NCI-H748 (cell line): ENCODE data around the gene LYRM1.
"Not testable (repeated sequence)": the region's sequence is repeated elsewhere in the genome, so short reads cannot be mapped to it uniquely, and the experiment has no call there.

ENCODE experiments used
- DNase-seq: peaks from one replicate; lab custom pipeline; 2025; ENCODE audit not compliant: unreplicated experiment; lab: John Stamatoyannopoulos, UW

Gene LYRM1

GRCh38 chr16:20931066-20931600 lies 30.6 kb downstream of the LYRM1 start:
- no peak for DNase-seq

DNA sequence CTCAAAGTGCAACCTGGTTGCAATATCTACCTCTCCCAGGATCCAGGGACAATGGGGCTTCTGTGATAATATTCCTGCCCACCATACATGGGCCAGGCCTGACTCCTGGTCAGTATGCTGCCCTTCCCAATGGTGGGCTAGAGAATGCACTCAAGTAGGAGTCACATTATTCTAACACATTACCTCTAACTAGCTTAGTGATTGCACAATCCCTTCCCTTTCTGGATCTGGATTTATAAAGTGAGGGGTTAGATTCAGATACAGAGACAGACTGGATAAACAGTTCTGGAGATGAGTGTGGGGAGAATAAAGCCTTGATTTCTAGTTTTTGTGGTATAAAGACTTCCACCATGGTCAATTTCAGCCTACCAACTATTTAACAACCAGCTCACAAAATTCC lies 33.0 kb downstream of the LYRM1 start:
- DNase-seq, result no peak

GRCh38 chr16:20937736-20938135 lies 37.2 kb downstream of the LYRM1 start:
- DNase-seq, result no peak

GRCh38 chr16:20938426-20938825 lies 37.9 kb downstream of the LYRM1 start:
- no peak for DNase-seq

DNA sequence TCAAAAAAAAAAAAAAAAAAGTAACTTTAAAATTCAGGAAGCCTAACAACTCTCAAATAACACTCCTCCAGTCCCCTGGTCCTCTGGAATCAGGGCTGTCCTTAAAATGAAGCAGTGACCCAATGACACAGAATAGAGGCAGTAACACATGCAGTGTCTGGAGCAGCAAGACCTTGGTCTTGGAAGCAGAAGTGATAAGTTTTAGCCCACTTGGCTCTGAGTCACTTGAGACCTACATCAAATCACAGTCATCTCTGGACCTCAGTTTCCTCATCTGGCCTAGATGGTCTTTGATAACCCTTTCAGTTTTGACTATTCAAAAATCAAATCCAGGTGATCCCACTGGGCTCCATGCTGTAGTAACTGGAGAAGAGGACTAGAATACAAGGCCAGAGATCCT lies 39.0 kb downstream of the LYRM1 start:
- no peak for DNase-seq

- no peak for DNase-seq
Observed at GRCh38 chr16:20940871-20941635, 40.5 kb downstream of the LYRM1 start.

DNA sequence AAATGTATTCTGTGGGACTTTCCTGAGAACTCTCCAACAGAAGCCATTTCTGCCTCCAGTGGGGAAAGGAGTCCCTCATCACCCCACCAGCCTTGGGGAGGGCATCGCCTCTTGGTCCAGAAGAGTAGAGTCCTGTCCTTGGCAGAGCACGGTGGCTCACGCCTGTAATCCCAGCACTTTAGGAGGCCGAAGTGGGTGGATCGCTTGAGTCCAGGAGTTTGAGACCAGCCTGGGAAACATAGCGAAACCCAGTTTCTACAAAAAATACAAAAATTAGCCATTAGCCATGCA lies 41.0 kb downstream of the LYRM1 start:
- no peak for DNase-seq

DNA sequence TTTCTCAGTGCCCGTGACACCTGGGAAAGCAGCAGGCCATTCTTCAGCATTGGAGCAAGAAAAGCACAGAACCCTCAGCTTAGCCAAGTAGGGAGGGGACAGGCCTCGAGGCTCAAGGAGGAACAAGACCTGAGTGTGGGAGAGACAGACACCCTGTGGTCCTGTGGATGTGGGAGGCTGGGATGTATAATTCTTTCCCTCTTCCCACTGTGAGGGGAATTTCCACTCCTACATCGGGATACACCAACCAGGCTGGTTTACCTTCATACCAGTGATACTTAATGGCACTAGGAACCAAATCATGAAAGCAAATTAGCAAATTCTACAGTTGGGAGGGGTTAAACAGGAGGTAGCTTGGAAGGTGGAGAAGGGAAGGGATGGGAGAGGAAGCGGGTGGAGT lies 41.7 kb downstream of the LYRM1 start:
- DNase-seq, result no peak

DNA sequence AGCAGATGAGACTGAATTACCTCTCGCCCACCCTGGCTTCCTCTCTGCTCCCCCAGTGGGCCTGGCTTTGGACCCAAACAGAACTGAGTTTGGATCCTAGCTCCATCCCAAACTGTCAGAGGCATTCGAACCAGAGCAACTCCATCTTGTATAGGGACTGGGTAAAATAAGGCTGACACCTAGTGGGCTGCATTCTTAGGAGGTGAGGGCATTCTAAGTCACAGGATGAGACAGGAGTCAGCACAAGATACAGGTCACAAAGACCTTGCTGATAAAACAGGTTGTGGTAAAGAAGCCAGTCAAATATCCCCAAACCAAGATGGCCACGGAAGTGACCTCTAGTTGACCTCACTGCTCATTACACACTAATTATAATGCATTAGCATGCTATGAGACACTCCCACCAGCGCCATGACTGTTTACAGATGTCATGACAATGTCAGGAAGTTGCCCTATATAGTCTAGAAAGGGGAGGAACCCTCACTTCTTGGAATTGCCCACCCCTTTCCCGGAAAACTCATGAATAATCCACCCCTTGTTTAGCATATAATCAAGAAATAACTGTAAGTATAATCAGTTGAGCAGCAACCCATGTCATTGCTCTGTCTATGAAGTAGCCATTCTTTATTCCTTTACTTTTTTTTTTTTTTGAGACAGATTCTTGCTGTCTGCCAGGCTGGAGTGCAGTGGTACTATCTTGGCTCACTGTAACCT lies 44.4 kb downstream of the LYRM1 start:
- no peak for DNase-seq

DNA sequence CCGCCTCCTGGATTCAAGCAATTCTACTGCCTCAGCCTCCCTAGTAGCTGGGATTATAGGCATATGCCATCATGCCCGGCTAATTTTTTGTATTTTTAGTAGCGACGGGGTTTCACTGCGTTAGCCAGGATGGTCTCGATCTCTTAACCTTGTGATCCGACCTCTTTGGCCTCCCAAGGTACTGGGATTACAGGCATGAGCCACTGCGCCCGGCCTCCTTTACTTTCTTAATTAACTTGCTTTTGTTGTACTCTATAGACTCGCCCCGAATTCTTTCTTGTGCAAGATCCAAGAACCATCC lies 45.0 kb downstream of the LYRM1 start:
- DNase-seq, result not testable (repeated sequence)

DNA sequence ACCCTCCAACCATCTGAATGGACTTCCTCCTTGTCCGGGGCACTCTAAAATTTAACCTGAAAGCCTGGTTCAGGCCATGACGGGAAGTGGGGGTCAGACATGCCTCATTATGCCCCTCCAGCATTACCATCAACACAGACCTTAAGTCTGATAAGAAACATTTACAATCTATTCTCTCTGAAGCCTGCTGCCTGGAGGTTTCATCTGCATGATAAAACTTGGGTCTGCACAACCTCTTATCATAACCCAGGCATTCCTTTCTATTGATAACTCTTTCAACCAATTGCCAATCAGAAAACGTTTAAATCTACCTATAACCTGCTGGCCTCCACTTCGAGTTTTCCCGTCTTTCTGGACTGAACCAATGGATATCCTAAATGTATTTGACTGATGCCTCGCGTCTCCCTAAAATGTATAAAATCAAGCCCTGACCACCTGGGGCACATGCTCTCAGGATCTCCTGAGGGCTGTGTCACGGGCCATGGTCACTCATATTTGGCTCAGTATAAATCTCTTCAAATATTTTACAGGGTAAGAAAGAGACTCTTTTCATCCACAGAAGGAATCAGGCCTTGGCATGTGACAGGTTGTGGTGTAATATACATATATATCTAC lies 45.6 kb downstream of the LYRM1 start:
- DNase-seq, result no peak

DNA sequence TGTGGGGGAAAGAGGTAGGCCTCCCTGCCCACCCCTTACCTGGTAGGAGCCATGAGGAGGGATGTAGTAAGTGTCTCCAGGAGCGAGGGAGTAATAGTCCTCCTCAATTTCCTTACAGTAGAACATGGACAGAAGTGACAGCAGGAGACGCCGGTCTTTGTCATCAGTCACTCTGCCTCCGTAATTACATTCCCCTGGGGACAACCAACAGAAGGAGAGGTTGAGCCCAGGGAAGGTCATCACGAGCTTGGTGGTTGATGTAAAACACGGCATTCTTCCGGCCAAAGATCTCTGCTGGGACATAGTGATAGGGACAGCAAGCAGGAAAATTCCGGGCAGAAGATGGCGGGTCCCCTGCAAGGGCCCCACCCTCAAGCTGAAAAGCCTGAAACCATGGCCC lies 47.9 kb downstream of the LYRM1 start:
- DNase-seq, result no peak

GRCh38 chr16:20949660-20950059 lies 49.1 kb downstream of the LYRM1 start:
- no peak for DNase-seq

DNA sequence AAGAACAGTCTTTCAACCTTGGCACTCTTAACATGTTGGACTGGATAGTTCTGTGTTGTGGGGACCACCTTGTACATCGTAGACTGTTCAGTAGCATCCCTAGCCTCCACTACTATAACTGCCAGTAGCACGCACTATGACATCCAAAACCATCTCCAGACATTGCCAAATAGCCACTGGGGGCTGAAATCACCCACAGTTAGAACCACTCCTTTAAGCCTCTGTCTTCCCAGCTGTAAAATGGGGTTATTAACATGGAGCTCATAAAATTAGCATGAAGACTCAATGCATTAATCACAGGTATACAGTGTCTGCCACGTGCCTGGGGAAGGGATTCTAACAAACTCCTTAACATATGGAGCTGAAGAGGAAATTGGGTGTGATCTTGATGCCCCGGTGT lies 49.7 kb downstream of the LYRM1 start:
- no peak for DNase-seq

- no peak for DNase-seq
Observed at GRCh38 chr16:20952139-20952920, 51.8 kb downstream of the LYRM1 start.

DNA sequence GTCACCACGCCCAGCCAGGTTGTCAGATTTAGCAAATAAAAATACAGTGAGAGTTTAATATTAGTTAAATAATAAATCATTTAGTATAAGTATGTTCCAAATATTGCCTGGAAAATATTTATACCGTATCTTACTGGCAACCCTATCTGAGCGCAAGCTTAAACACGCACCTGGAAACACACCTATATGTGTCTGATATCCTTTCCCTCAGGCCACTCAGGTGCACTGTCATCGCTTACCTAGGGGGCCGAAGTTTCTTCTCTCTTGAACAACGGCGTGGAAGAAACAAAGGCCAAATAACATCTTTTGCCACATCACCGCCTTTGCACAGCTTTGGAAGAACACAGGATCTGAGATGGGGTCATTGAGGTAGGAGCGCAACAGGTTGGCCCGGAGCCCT lies 54.0 kb downstream of the LYRM1 start:
- DNase-seq, result no peak

DNA sequence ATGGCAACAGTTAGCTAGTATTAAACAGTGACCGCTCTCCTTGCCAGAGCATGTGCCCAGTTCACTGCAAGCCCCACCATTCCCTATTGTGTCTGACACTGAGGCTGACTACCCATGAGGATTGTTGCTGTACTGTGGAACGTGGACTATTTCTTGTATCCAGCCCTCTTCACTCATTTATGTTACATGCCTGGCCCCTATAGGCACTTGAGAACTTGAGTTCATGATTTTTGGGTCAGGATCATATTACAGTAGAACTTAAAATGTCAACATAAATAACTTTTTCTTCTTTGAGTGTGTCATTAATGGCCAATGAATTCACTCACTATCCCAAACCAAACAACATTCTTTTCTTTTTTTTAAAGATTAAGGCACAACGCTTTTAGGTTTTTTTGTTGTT lies 55.7 kb downstream of the LYRM1 start:
- no peak for DNase-seq

- DNase-seq, result no peak
Observed at GRCh38 chr16:20957153-20957552, 56.6 kb downstream of the LYRM1 start.

DNA sequence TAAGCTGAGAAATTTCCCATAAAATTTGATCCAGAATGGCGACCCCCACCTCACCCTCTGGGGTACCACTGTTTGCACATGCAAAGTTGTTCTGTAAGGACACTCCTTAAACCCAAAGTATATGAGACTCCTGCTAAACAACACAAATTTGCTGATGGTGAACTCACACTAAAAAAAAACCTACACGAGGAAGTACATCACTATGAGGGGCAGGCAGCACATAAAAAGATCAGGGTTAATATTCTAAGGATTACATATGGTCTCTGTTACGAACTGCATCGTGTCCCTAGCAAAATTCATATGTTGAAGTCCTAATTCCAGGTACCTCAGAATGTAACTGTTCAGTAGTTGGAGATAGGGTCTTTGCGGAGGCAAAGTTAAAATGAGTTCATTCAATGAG lies 60.3 kb downstream of the LYRM1 start:
- no peak for DNase-seq

- no peak for DNase-seq
Observed at GRCh38 chr16:20968765-20969164, 68.2 kb downstream of the LYRM1 start.

- DNase-seq, result no peak
Observed at GRCh38 chr16:20969386-20969785, 68.8 kb downstream of the LYRM1 start.

GRCh38 chr16:20971401-20971800 lies 70.8 kb downstream of the LYRM1 start:
- DNase-seq, result no peak
